Colonic mucosa (tissue), 4 donors: ENCODE measurements around the gene TMEM212. TPM values are rescaled to one million over a fixed set of nuclear protein-coding genes. Genes with fewer than 3 reads are reported as not detected.

Experiments
- DNase-seq: peaks from one replicate; pipeline ENCODE4 v3.0.0-alpha.2; 2020
- H3K27ac ChIP-seq: fragments of 200-600 bp; one replicate; pipeline ENCODE4 v1.8.0; 2021
- H3K27me3 ChIP-seq: fragments of 200-600 bp; one replicate; pipeline ENCODE4 v1.8.0; 2021
- H3K36me3 ChIP-seq: fragments of 200-600 bp; one replicate; pipeline ENCODE4 v1.8.0; 2021
- H3K4me1 ChIP-seq: fragments of 200-600 bp; one replicate; pipeline ENCODE4 v1.8.0; 2021; ENCODE audit warnings: mild to moderate bottlenecking
- H3K4me3 ChIP-seq: fragments of 200-600 bp; one replicate; pipeline ENCODE4 v1.8.0; 2021
- H3K9ac ChIP-seq, 2 donors: one replicate each; pipeline ENCODE4 v1.7.0; 2013; ENCODE audit warnings: control low read depth in 2 of 2, low read depth in 2 of 2, low read length in 2 of 2
- H3K9me3 ChIP-seq: fragments of 200-600 bp; one replicate; pipeline ENCODE4 v1.8.0; 2021
- intact Hi-C: fragments of 100-400 bp; cut with DNase I; formaldehyde crosslinking; loops from one replicate; pipeline ENCODE4 v1.14.1; 2022
- total RNA-seq, 2 donors: library from RNA; stranded (reverse); fragmentation: NEBNext Ultra II Directional in 1 of 2; extraction: Animal tissue kit (Norgen Biotek cat#: 25700) in 1 of 2; gene quantifications; one replicate each; pipeline ENCODE4 v1.2.1, GENCODE V29; 2021
- TF ChIP-seq, protein P1 (sequence below): fragments of 200-600 bp; IDR thresholded peaks from one replicate; pipeline ENCODE4 v1.8.0; 2022; ENCODE audit warnings: antibody characterized with exemption, mild to moderate bottlenecking
- donor health status: healthy.
- donor health status: DM: no; HTN: no; CAD: no.
- donor health status: DM: no; HTN: no; CAD: no.

TMEM212 gene
- total RNA-seq, 2 donors from 2014 or later: not detected

DNA sequence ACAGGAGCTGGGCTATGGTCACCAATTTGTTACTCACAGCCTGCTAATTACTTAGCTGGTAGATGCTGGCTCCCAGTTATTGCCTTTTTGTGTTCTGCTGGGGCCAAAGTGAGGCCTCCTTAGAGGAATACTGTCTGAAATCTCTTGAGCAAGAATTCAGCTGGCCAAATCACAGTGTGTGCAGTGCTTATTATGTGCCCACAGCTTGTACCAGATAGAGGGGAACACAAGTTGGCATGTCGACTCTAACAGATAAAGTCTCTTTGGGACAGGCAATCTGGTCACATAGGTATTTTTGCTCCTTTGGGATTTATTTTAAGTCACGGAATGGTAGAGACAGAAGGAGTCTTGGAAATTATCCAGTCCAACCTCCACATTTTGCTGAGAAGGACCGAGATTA is 6.3 kb upstream of the TMEM212 start:
- no peak overlapping the region for H3K4me3 ChIP-seq
- no peak for DNase-seq
- no peak overlapping the region for H3K9ac ChIP-seq
- no peaks in the 10 kb centered on the region for H3K36me3 ChIP-seq
- H3K9me3 ChIP-seq: no peaks in the 10 kb centered on the region
- intact Hi-C loops: no loop called here
- H3K4me1 ChIP-seq: peaks cover 6% of the 10 kb centered on the region
- TF ChIP-seq, protein P1, sequence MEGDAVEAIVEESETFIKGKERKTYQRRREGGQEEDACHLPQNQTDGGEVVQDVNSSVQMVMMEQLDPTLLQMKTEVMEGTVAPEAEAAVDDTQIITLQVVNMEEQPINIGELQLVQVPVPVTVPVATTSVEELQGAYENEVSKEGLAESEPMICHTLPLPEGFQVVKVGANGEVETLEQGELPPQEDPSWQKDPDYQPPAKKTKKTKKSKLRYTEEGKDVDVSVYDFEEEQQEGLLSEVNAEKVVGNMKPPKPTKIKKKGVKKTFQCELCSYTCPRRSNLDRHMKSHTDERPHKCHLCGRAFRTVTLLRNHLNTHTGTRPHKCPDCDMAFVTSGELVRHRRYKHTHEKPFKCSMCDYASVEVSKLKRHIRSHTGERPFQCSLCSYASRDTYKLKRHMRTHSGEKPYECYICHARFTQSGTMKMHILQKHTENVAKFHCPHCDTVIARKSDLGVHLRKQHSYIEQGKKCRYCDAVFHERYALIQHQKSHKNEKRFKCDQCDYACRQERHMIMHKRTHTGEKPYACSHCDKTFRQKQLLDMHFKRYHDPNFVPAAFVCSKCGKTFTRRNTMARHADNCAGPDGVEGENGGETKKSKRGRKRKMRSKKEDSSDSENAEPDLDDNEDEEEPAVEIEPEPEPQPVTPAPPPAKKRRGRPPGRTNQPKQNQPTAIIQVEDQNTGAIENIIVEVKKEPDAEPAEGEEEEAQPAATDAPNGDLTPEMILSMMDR: no peak
- H3K27me3 ChIP-seq: no peaks in the 10 kb centered on the region
- H3K27ac ChIP-seq: no peak overlapping the region

DNA sequence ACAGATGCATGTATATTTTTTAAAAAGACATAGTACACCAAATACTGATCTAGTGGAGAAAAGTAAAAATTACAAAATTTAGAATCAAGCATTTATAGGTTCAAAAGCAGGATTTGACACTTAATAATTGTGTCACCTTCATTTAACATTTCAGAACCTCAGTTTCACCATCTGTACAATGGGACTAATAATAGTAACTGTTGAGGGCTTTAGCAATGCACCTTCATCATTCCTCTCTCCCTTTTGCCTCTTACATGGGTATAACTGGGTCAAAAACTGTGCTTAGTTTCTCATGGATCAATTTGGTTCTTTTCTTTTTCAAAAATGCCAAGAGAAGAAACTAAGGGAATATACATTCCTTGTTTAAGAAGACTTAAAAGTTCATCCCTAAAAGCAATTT is 5.5 kb upstream of the TMEM212 start:
- H3K27ac ChIP-seq: peak overlapping the region; percentile 32

DNA sequence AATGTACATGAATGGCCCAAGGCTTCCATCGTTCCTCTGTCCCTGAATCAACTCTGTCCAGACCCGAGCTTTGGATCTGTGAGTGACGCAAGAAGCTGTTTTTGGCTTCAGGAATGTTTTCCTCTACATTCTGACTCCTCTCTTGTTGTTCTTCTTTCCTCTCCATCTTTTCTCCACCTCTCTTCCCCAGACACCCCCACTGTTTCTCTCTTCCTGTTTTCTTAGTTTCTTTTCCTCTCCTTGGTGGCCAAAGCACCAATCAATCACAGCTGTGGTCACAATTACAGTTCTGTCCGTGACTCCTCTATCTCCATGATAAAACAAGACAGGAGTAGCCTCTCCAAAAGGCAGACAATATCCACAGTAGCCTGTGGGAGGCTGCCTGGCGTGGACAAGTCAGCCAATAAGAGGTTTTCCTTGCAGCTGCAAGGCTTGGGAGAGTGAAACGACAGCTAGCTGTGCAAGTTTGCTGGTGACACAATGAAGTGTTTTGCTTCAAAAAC is 4.9 kb upstream of the TMEM212 start:
- Histone ChIP-seq H3K36me3 (no peaks in the 10 kb centered on the region), H3K9ac (no peak overlapping the region), H3K9me3 (no peaks in the 10 kb centered on the region), H3K4me3 (no peak overlapping the region), H3K27me3 (no peaks in the 10 kb centered on the region), H3K27ac (peak overlapping the region; percentile 32), H3K4me1 (peaks cover 6% of the 10 kb centered on the region)
- TF ChIP-seq, protein P1: no peak
- intact Hi-C loops: no loop called here
- DNase-seq: no peak

More for the DNA sequence above, 5.5 kb upstream of the TMEM212 start:
- Histone ChIP-seq H3K9ac (no peak overlapping the region), H3K4me1 (peaks cover 6% of the 10 kb centered on the region), H3K36me3 (no peaks in the 10 kb centered on the region), H3K9me3 (no peaks in the 10 kb centered on the region), H3K4me3 (no peak overlapping the region), H3K27me3 (no peaks in the 10 kb centered on the region)
- DNase-seq: no peak
- intact Hi-C loops: no loop called here
- TF ChIP-seq, protein P1: no peak

DNA sequence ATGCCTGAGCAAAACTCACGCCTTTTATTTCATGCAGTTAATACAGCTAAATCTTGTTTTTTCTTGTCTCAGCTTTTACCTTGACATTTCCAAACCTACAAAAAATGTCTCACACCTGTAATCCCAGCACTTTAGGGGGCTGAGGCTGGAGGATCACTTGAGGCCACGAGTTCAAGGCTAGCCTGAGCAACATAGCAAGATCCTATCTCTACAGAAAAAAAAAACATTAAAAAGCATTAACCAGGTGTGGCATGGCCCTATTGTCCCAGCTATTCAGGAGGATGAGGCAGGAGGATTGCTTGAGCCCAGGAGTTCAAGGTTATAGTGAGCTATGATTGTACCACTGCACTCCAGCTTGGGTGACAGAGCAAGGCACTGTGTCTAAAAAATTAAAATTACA is 3.9 kb upstream of the TMEM212 start:
- Histone ChIP-seq H3K9me3 (no peaks in the 10 kb centered on the region), H3K36me3 (no peaks in the 10 kb centered on the region), H3K4me1 (peaks cover 6% of the 10 kb centered on the region), H3K27ac (no peak overlapping the region), H3K4me3 (no peak overlapping the region), H3K27me3 (no peaks in the 10 kb centered on the region), H3K9ac (no peak overlapping the region)
- TF ChIP-seq, protein P1: no peak
- DNase-seq: no peak
- intact Hi-C loops: no loop called here

DNA sequence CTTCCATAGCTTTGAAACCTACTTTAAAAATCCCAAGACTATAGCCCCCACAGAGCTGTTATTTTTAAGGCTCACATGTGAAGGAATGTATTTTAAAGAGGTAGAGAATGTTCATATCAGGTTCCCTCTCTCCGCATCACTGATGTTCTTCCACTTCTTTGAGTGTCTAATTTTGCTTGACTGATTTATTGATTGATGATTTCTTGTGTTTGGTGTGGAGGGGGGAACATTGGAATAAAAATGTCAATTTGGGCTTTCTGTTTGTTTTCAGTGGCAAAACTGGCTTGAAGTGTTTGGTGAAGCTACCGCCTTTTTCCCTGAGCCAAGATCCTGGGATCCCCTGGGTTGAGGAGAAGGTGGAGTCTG is 2.7 kb upstream of the TMEM212 start:
- no peak for DNase-seq

More for the DNA sequence above, 2.7 kb upstream of the TMEM212 start:
- Histone ChIP-seq H3K4me3 (no peak overlapping the region), H3K27ac (no peak overlapping the region), H3K36me3 (no peaks in the 10 kb centered on the region), H3K9ac (no peak overlapping the region), H3K4me1 (peaks cover 6% of the 10 kb centered on the region), H3K9me3 (no peaks in the 10 kb centered on the region), H3K27me3 (no peaks in the 10 kb centered on the region)
- intact Hi-C loops: no loop called here
- TF ChIP-seq, protein P1: no peak
